Cardiac muscle cell (in vitro differentiated cells and primary cell): ENCODE measurements around the gene TNFRSF19. TPM values are rescaled to one million over a fixed set of nuclear protein-coding genes. Genes with fewer than 3 reads are reported as not detected.
A peak's percentile ranks its signal among the peaks of the same experiment; 100 is the strongest.

Experiments
- DNase-seq, 2 donors: peaks; one replicate each; pipeline versions ENCODE4 v3.0.0 to v3.0.0-alpha.2; 2010 to 2017; ENCODE audit warnings: low read depth in 1 of 2, low spot score in 1 of 2
- H3K27ac ChIP-seq: fragments of 200-600 bp; sonication (generic); 2 replicates; pipeline ENCODE4 v1.5.1; 2016
- H3K27me3 ChIP-seq: fragments of 200-600 bp; sonication (generic); 2 replicates; pipeline ENCODE4 v1.6.0; 2016; ENCODE audit warnings: control low read depth
- H3K36me3 ChIP-seq: fragments of 200-600 bp; sonication (generic); 2 replicates; pipeline ENCODE4 v1.5.1; 2016; ENCODE audit warnings: control low read depth
- H3K4me1 ChIP-seq: fragments of 200-600 bp; sonication (generic); 2 replicates; pipeline ENCODE4 v1.8.1; 2017; ENCODE audit warnings: low read depth, mild to moderate bottlenecking, mixed run types
- H3K4me3 ChIP-seq: fragments of 200-600 bp; sonication (generic); 2 replicates; pipeline ENCODE4 v1.5.1; 2016; ENCODE audit warnings: mild to moderate bottlenecking
- H3K9me3 ChIP-seq: fragments of 200-600 bp; sonication (generic); 2 replicates; pipeline ENCODE4 v1.5.1; 2017; ENCODE audit warnings: low read depth, mild to moderate bottlenecking, control low read depth
- polyA plus RNA-seq: library from polyadenylated mRNA; unstranded; fragments of >200 nt; fragmentation: Nextera tagmentation; extraction: Ambion mirVana; gene quantifications from 2 replicates; pipeline ENCODE4 v1.2.1, GENCODE V29; 2016
- total RNA-seq: library from RNA; depleted of rRNA; stranded (reverse); fragments of >200 nt; gene quantifications from 2 replicates; pipeline ENCODE4 v1.2.3, GENCODE V29; 2016
- TF ChIP-seq, protein P1 (sequence below): IDR thresholded peaks from 2 replicates; pipeline ENCODE4 v1.5.1; 2012; ENCODE audit warnings: low read depth, mild to moderate bottlenecking, low read length

The TNFRSF19 gene
- total and polyA plus RNA-seq, 2 experiments from 2014 or later = 91.3 to 139 TPM

DNA sequence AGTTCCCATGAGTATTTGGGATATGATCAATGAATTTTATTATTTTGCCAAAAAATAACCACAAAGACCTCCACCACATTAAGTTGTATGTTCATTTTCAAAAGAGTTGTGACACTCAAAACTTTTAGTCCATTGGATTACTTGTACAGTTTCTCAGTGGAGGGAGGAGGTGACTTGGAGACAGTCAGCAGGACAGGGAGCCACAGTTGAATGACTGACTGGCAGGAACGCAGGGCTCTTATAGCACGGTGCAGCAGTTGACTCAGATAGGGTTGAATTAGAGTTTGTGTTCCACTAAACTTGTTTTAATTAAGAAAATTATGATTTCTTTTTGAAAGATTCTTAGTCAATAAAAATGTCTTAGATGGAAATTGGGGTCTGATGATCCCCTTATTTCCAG lies 42.5 kb downstream of the TNFRSF19 start:
- H3K27ac ChIP-seq = no peak overlapping the region
- peaks cover 41% of the 10 kb centered on the region for H3K36me3 ChIP-seq
- TF ChIP-seq, protein P1, sequence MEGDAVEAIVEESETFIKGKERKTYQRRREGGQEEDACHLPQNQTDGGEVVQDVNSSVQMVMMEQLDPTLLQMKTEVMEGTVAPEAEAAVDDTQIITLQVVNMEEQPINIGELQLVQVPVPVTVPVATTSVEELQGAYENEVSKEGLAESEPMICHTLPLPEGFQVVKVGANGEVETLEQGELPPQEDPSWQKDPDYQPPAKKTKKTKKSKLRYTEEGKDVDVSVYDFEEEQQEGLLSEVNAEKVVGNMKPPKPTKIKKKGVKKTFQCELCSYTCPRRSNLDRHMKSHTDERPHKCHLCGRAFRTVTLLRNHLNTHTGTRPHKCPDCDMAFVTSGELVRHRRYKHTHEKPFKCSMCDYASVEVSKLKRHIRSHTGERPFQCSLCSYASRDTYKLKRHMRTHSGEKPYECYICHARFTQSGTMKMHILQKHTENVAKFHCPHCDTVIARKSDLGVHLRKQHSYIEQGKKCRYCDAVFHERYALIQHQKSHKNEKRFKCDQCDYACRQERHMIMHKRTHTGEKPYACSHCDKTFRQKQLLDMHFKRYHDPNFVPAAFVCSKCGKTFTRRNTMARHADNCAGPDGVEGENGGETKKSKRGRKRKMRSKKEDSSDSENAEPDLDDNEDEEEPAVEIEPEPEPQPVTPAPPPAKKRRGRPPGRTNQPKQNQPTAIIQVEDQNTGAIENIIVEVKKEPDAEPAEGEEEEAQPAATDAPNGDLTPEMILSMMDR = no peak
- no peaks in the 10 kb centered on the region for H3K9me3 ChIP-seq
- H3K27me3 ChIP-seq = no peaks in the 10 kb centered on the region
- no peaks in the 10 kb centered on the region for H3K4me1 ChIP-seq
- DNase-seq = no peak
- no peak overlapping the region for H3K4me3 ChIP-seq

DNA sequence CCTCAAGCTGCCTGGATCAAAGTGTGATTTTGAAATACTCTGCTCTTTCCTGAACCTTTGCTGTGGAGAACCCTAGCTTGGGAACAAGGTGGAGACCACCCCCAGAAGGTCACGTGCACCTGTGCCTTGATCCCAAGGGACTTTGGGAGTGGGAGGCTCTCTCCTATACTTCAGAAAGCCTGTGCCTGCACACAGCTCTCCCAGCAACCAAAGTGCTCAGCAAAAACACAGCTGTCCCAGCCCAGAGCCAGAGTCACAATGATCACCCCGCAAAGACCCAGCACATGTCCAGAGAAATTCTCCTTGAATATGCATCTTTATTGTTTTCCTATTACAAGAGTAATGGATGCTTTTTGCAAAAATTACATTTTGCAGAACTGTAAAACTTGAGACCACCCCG lies 43.4 kb downstream of the TNFRSF19 start:
- H3K27ac ChIP-seq = no peak overlapping the region

DNA sequence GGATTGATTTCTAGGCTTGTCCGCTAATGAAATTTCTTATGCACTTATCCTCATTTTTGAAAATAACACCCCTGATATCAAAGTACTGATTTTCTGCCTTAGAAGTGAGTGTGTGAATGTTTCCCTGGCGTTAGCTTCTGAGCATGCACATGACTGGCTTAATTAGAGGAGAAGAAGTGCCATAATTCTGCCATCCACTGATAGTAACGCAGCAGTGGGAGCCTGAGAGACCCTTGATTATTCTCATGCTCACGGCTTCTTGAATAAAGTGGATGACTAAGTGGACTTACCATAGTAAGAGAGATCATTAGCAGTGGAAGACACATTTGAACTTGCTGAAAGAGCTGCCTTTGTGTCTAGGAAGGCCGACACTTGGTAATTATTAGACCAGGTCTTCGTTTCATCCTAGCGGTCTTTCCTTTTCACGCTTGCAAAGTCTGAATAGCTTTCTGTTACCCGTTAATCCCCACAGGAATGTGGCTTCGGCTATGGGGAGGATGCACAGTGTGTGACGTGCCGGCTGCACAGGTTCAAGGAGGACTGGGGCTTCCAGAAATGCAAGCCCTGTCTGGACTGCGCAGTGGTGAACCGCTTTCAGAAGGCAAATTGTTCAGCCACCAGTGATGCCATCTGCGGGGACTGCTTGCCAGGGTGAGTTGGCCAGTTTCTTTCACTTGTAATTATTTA lies 45.3 kb downstream of the TNFRSF19 start:
- DNase-seq = no peak
- H3K27ac ChIP-seq = no peak overlapping the region
- TF ChIP-seq, protein P1 = no peak

More for the DNA sequence above, 43.4 kb downstream of the TNFRSF19 start:
- no peak for DNase-seq
- no peaks in the 10 kb centered on the region for H3K4me1 ChIP-seq
- H3K4me3 ChIP-seq = no peak overlapping the region
- TF ChIP-seq, protein P1 = no peak
- peaks cover 41% of the 10 kb centered on the region for H3K36me3 ChIP-seq
- H3K9me3 ChIP-seq = no peaks in the 10 kb centered on the region
- no peaks in the 10 kb centered on the region for H3K27me3 ChIP-seq

DNA sequence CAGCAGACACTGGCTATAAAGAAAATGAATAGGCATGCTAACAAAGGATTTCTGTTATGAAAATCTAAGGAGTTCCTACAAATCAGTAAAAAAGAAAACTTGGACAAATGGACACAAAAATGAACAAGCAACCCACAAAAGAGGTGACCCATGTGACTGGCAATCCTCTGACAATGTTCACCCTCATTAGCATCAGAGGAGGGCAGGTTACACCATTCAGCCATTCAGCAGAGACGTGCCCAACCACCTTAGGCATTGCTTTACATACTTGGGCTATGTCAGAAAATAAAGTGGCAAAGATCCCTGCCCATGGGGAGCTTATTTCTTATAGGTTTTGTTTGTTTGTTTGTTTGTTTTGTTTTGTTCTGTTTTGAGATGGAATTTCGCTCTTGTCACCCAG lies 46.0 kb downstream of the TNFRSF19 start:
- peaks cover 4% of the 10 kb centered on the region for H3K4me1 ChIP-seq
- H3K36me3 ChIP-seq = peaks cover 52% of the 10 kb centered on the region
- TF ChIP-seq, protein P1 = no peak
- no peak overlapping the region for H3K27ac ChIP-seq
- DNase-seq = no peak
- H3K9me3 ChIP-seq = no peaks in the 10 kb centered on the region
- H3K27me3 ChIP-seq = no peaks in the 10 kb centered on the region
- no peak overlapping the region for H3K4me3 ChIP-seq

More for the DNA sequence above, 45.3 kb downstream of the TNFRSF19 start:
- Histone ChIP-seq H3K27me3 (no peaks in the 10 kb centered on the region), H3K9me3 (no peaks in the 10 kb centered on the region), H3K4me3 (no peak overlapping the region), H3K36me3 (peaks cover 51% of the 10 kb centered on the region), H3K4me1 (no peaks in the 10 kb centered on the region)

- peak in 1 of 2 donors; percentile 82 for DNase-seq
- Histone ChIP-seq H3K36me3 (peaks cover 53% of the 10 kb centered on the region), H3K27ac (peak overlapping the region; percentile 0), H3K27me3 (no peaks in the 10 kb centered on the region), H3K4me1 (peaks cover 7% of the 10 kb centered on the region), H3K4me3 (no peak overlapping the region), H3K9me3 (no peaks in the 10 kb centered on the region)
- TF ChIP-seq, protein P1 = no peak
These were observed 47.4 kb downstream of the TNFRSF19 start for GRCh38 chr13:23617551-23618024.
